Activated naive CD4-positive, alpha-beta T cell treated with Interleukin-2 at 50 U/mL for 16 hours (primary cell): ENCODE measurements around the gene GRM6.

Experiments used
- DNase-seq: peaks from one replicate; pipeline ENCODE4 v3.0.0-alpha.2; 2020

The GRM6 gene

GRCh38 chr5:178983728-178984127 lies 11.4 kb downstream of the GRM6 start:
- no peak for DNase-seq

DNA sequence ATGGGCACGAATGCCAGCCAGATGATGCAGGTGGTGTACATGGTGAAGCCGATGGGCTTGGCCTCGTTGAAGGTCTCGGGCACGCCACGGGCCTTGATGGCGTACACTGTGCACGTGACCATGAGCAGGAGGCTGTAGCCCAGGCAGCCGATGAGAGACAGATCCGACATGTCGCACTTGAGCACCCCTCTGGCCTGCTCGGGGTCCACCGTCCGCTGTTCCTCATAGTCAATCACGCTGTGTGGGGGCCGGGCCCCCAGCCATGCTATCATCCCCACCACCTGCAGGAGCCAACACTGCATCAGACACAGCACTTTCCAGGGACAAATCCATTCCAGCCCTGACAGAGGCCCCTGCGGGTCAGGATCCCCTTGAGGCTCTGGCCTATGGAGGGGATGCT lies 12.2 kb downstream of the GRM6 start:
- DNase-seq = no peak

GRCh38 chr5:178981381-178981780 lies 13.7 kb downstream of the GRM6 start:
- DNase-seq = no peak

DNA sequence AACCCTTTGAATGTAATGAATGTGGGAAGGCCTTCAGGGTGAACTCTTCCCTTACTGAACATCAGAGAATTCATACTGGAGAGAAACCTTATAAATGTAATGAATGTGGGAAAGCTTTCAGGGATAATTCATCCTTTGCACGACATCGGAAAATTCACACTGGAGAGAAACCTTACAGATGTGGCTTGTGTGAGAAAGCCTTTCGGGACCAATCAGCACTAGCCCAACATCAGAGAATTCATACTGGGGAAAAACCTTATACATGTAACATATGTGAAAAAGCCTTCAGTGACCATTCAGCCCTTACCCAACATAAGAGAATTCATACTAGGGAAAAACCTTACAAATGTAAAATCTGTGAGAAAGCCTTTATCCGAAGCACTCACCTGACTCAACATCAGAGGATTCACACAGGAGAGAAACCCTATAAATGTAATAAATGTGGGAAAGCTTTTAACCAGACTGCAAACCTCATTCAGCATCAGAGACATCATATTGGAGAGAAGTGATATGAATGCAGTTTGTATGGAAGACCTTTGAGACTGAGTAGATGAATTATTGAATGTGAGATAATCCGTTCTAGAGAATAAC lies 29.6 kb downstream of the GRM6 start:
- no peak for DNase-seq

- DNase-seq = no peak
These were observed 53.8 kb downstream of the GRM6 start for GRCh38 chr5:178941361-178941760.

DNA sequence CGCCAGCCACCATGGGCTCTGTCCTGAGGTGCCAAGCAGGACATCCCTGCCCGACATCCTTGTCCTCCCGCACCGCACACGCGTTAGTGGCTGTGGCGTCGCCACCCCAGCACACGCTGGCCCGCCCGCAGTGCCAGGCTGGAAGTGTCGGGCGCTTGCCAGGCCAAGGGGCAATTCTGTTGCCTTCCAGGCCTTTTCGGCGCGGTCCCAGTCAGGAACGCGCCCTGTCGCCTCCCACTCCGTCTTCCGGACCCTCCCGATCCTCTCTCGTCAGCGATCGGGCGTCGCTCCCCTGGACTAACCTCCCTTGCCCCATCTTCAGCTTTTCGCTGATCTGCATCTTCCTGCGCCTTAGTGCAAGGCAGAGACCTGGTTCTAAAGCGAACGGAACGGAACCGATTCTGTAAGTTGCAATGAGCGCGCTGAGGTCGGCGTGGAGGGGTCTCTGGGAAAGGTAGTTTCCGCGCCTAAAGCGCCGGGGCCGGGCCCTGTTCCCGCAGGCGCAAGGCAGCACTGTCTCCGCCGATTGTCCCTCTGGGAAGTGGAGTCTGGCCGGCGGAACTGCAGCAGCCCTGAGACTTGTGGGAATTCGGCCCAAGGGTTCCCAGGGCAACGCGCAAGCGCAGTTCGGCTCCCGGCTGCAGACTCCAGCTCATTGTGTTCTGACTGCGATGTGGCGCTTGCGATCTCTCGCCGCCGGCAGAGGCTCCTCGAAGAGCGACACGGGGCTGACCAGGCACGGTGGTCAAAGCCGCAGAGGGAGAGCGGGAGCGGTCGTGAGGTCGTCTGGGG lies 54.4 kb downstream of the GRM6 start, which contains the start of gene ZNF454:
Gene ZNF454, plus strand, starts transcription at position 630 of the 792 bp plus-strand sequence. CDS start 1,594 bp downstream, outside the sequence.
- no peak for DNase-seq

DNA sequence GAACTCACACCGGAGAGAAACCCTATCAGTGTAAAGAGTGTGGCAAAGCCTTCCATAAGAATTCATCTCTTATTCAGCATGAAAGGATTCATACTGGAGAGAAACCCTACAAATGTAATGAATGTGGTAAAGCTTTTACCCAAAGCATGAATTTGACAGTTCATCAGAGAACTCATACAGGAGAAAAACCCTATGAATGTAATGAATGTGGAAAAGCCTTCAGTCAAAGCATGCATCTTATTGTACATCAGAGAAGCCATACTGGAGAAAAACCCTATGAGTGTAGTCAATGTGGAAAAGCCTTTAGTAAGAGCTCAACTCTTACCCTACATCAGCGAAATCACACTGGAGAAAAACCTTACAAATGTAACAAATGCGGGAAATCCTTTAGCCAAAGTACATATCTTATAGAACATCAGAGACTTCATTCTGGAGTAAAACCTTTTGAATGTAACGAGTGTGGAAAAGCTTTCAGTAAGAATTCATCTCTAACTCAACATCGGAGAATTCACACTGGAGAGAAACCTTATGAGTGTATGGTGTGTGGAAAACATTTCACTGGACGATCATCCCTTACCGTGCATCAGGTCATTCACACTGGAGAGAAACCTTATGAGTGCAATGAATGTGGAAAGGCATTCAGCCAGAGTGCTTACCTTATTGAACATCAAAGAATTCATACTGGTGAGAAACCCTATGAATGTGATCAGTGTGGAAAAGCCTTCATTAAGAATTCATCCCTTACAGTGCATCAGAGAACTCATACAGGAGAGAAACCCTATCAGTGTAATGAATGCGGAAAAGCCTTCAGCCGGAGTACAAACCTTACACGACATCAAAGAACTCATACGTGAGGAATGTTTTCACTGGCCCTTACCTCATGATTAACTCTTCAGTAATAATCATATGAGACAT lies 63.0 kb downstream of the GRM6 start:
- no peak for DNase-seq
